GM12891 (cell line): ENCODE results near the gene CCDC12.

ENCODE experiments used
- DNase-seq: peaks from one replicate; pipeline ENCODE4 v3.0.0; 2011; ENCODE audit warnings: low spot score; ENCODE audit not compliant: insufficient read length
- FAIRE-seq: peaks from 2 replicates; lab custom pipeline; 2011; peaks lifted over from hg19 to GRCh38; lab: Jason Lieb, UNC
- PAX5 ChIP-seq: IDR thresholded peaks from 2 replicates; pipeline ENCODE4 v1.6.1; 2011; ENCODE audit warnings: low read length, moderate library complexity, mild to moderate bottlenecking; ENCODE audit not compliant: insufficient read depth, severe bottlenecking
- POLR2A ChIP-seq: IDR thresholded peaks from 2 replicates; pipeline ENCODE4 v1.6.1; 2011; ENCODE audit warnings: low read depth, low read length, control low read depth
- POLR2AphosphoS5 ChIP-seq: IDR thresholded peaks from 2 replicates; pipeline ENCODE4 v1.6.1; 2011; ENCODE audit warnings: low read depth, low read length, control low read depth
- POU2F2 ChIP-seq: IDR thresholded peaks from 2 replicates; pipeline ENCODE4 v1.6.1; 2011; ENCODE audit warnings: low read depth, mild to moderate bottlenecking, control low read depth, low read length, moderate library complexity
- SPI1 ChIP-seq: IDR thresholded peaks from 2 replicates; pipeline ENCODE4 v1.6.1; 2011; ENCODE audit warnings: low read depth, low read length, control low read depth
- TAF1 ChIP-seq: IDR thresholded peaks from 2 replicates; pipeline ENCODE4 v1.6.1; 2011; ENCODE audit warnings: low read depth, low read length, control low read depth

Gene CCDC12

GRCh38 chr3:46907271-46907670, 69.3 kb downstream of the CCDC12 start:
- DNase-seq = no peak
- no peak for FAIRE-seq
- TF ChIP-seq PAX5 (no peak), POLR2A (no peak), TAF1 (no peak), POLR2AphosphoS5 (no peak), SPI1 (no peak)

- no peak for TF ChIP-seq PAX5
- no peak for TF ChIP-seq SPI1
- TF ChIP-seq POLR2AphosphoS5 = no peak
- no peak for TF ChIP-seq POU2F2
- no peak for TF ChIP-seq POLR2A
- no peak for TF ChIP-seq TAF1
- DNase-seq (no peak), FAIRE-seq (no peak)
These were observed 70.0 kb downstream of the CCDC12 start for GRCh38 chr3:46906471-46907058.

GRCh38 chr3:46905661-46906451, 70.7 kb downstream of the CCDC12 start:
- FAIRE-seq (no peak), DNase-seq (no peak)
- TF ChIP-seq SPI1 = no peak
- no peak for TF ChIP-seq POLR2AphosphoS5
- no peak for TF ChIP-seq POU2F2
- TF ChIP-seq TAF1 = no peak
- TF ChIP-seq POLR2A = no peak
- TF ChIP-seq PAX5 = no peak

GRCh38 chr3:46905213-46905560, 71.4 kb downstream of the CCDC12 start:
- no peak for TF ChIP-seq TAF1
- TF ChIP-seq POU2F2 = no peak
- TF ChIP-seq POLR2AphosphoS5 = no peak
- TF ChIP-seq POLR2A = no peak
- no peak for TF ChIP-seq PAX5
- TF ChIP-seq SPI1 = no peak
- no peak for DNase-seq
- no peak for FAIRE-seq

- no peak for DNase-seq
- FAIRE-seq = no peak
- TF ChIP-seq TAF1 (no peak), PAX5 (no peak), POU2F2 (no peak), POLR2AphosphoS5 (no peak), POLR2A (no peak), SPI1 (no peak)
These were observed 72.0 kb downstream of the CCDC12 start for GRCh38 chr3:46904303-46905212.

GRCh38 chr3:46903341-46904302, 72.9 kb downstream of the CCDC12 start:
- TF ChIP-seq POLR2A (no peak), SPI1 (no peak), PAX5 (no peak), TAF1 (no peak), POU2F2 (no peak), POLR2AphosphoS5 (no peak)
- FAIRE-seq (no peak), DNase-seq (no peak)

- TF ChIP-seq POU2F2 (no peak), POLR2AphosphoS5 (no peak), TAF1 (no peak), POLR2A (no peak), SPI1 (no peak), PAX5 (no peak)
- DNase-seq = no peak
- no peak for FAIRE-seq
These were observed 74.3 kb downstream of the CCDC12 start for GRCh38 chr3:46902188-46902631.

- no peak for FAIRE-seq
- DNase-seq = no peak
- TF ChIP-seq PAX5 = no peak
- TF ChIP-seq POU2F2 = no peak
- TF ChIP-seq TAF1 = no peak
- TF ChIP-seq SPI1 = no peak
- TF ChIP-seq POLR2A = no peak
- no peak for TF ChIP-seq POLR2AphosphoS5
These were observed 74.9 kb downstream of the CCDC12 start for GRCh38 chr3:46901591-46902187.
